Measurements from ENCODE around the gene CELF5.

Gene CELF5

GRCh38 chr19:3245050-3245449 is 20.6 kb downstream of the CELF5 start:
- DNase-seq: no peak

- no peak for DNase-seq
Measured at GRCh38 chr19:3248728-3249326, 24.4 kb downstream of the CELF5 start.

GRCh38 chr19:3249408-3249807 is 24.9 kb downstream of the CELF5 start:
- no peak for DNase-seq

DNA sequence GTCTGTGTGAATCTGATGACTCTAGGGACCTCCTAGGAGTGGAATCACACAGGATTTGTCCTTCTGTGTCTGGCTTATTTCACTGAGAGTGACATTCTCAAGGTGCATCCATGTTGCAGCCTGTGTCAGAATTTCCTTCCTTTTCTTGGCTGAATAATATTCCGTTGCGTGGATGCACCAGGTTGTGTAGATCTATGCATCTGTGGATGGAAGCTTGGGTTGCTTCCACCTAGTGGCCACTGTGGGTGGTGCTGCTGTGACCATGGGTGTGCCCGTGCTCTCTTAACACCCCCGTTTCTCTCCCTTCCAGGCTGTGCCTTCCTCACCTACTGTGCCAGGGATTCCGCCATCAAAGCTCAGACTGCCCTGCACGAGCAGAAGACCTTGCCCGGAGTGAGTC is 26.2 kb downstream of the CELF5 start:
- DNase-seq: no peak

- DNase-seq: no peak
Measured at GRCh38 chr19:3251229-3251628, 26.8 kb downstream of the CELF5 start.

- no peak for DNase-seq
Measured at GRCh38 chr19:3252650-3253049, 28.2 kb downstream of the CELF5 start.

GRCh38 chr19:3253270-3253669 is 28.8 kb downstream of the CELF5 start:
- DNase-seq: no peak

DNA sequence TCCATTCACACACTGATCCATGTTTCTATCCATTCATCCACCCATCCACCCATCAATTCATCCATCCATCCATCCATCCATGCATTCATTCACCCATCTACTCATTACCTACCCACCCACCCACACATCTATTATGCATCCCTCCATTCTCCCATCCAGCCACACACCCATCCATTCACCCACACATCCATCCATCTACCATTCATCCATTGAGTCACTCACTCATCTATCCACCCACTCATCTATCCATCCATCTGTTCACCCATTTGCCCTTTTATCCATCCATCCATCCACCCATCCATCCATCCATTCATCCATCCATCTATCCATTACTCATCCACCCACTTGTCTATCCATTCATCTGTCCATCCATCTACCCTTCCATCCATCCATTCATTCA is 30.1 kb downstream of the CELF5 start:
- DNase-seq: no peak

DNA sequence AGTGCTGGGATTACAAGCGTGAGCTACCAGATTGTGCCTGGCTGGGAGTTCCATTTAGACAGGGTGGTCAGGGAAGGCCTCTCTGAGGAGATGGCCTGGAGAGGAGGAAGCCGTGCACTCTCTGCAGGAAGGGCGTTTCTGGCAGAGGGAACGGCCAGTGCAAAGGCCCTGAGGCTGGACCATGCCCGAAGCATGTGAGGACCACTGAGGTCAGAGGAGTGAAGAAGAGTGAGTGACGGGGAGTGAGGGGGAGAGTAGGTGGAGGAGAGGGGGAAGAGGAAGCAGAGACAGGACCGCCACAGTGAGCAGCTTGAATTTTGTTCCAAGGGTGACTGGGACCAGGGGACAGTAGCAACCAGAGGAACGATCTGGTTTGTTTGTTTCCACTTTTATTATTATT is 32.6 kb downstream of the CELF5 start:
- no peak for DNase-seq

- DNase-seq: no peak
Measured at GRCh38 chr19:3262362-3262761, 37.9 kb downstream of the CELF5 start.

DNA sequence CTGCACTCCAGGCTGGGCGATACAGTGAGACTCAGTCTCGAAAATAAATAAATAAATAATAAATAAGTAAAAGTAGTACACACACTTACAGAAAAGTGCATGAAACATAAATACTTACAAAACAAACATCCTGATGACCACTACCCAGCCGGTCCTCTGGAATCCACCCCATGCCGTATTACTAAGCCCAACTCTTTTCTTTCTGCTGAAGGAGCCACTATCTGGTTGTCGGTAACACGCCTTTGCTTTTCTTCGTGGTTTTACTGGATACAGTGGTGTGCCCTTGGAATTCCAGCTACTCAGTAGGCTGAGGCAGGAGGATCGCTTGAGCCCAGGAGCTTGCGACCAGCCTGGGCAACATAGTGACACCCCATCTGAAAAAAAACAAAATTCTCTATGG is 39.4 kb downstream of the CELF5 start:
- DNase-seq: no peak

- no peak for DNase-seq
Measured at GRCh38 chr19:3265432-3265831, 41.0 kb downstream of the CELF5 start.

GRCh38 chr19:3266092-3266693 is 41.7 kb downstream of the CELF5 start:
- no peak for DNase-seq

GRCh38 chr19:3266792-3267514 is 42.5 kb downstream of the CELF5 start:
- no peak for DNase-seq

- DNase-seq: no peak
Measured at GRCh38 chr19:3268326-3268725, 43.9 kb downstream of the CELF5 start.

GRCh38 chr19:3268763-3269162 is 44.3 kb downstream of the CELF5 start:
- no peak for DNase-seq

DNA sequence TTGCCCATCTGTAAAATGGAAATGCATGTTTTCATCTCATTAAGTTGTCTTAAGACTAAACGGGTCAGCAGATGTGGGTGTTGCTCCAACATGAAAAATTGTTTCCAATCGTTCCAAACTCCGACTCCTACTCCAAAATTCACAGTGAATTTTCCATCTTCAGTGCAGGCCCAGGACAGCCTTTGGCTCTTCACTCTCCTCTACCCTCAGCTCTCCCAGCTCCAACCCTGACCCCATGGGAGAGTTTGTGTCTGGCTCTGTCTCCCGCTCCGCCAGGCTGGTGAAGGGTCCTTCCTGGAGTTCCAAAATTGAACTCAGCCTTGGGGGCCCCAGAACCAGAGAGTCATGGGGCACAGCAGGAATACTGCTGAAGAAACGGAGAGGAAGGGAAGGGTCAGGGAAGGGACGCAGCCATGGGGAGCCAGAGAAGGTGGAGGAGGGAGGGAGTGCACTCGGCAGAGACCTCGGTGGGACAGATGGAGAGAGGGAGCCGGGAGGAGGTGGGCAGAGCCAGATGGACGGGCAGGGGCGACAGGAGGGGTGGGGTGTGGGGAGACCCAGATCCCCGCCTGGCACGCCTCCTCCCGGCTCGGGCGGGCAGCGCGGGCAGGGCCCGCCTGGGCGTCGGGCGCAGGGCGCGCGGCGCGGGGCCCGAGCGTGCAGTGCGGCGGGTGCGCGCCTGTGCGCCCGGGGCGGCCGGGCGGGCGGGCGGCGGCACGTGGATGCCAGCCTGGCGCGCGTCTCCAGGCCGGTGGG is 45.6 kb downstream of the CELF5 start:
- DNase-seq: no peak

DNA sequence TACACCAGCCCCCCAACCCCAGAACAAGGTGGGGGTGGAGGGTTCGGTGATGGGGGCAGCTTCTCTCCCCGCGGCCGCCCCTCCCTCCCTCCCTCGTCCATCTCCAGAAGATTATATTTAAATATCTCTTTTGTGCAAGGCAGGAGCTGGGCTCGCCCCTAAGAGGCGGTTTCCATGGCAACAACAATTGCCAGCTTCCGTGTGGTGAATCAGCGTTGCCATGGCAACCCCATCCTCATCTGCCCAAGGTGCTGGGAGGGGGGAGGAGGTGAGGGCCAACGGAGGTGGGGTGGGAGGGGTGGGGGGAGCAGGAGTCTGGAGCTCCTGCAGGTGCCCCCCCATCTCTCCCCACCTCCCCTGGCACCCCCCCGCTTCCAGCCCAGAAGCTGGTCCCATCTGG is 46.4 kb downstream of the CELF5 start:
- peak; percentile 46 for DNase-seq

DNA sequence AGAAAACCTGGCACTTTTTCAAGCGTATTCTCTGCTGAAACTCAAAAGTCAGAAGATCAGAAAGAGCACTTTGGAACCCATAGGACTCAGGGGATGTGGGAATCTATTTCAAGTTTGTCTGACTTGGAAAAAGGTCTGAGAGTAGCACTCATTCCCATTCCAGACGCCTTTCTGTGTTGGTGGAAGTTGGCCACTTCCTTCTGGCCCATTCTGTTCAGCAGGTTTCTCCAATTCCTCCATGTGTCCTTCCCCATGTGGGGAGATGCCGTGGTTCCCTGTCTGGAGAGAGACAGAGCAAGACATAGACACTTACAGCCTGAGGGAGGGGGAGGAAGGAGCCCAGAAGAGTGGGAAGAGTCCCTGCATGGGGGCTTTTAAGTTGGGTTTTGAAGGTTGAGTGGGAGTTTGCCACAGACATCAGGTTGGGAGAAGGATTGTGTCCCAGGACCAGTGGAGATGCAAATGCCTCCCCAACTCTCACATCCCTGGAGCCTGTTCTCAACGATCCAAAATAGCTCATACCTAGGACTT is 48.0 kb downstream of the CELF5 start:
- DNase-seq: no peak

GRCh38 chr19:3272952-3273351 is 48.5 kb downstream of the CELF5 start:
- no peak for DNase-seq

DNA sequence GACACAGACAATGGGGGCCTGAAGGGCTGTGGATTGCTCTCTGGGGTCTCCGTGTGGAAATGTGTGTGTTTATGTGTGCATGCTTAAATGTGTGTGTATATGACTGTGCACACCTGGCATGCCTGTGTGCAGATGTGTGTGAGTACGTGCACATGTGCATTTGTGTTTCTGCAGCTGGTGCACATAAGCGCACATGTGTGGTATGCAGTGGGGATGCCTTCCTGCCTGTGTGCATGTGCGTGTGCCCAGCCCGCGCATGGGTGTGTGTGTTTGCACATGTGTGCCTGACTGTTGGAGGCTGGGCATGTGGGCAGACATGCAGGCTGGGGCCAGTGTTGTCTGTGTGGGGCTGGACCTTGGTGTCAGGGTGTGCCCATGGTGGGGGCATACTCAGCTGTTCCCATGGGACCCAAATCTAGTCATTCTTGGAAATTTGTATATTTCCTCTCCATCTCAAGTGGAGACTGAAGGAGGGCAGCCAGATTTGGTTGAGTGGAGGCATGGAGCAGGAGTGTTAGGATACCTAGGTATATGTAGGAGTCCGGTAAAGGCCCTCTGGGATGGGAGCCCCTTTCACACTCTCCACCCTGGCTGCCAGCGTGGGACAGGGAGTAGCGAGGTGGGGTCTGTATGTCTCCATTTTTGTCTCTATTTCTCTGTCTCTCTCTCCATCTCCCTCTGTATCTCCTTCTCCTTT is 49.9 kb downstream of the CELF5 start:
- DNase-seq: no peak

GRCh38 chr19:3274942-3275582 is 50.6 kb downstream of the CELF5 start:
- peak; percentile 17 for DNase-seq

All from fibroblast of upper back skin (primary cell).